Measurements from ENCODE around the gene GDF9. TPM values are rescaled to one million over a fixed set of nuclear protein-coding genes. Genes with fewer than 3 reads are reported as not detected.

The GDF9 gene
- total and polyA plus RNA-seq, 2 donors (not counting 3 experiments of a cell fraction or from before 2014, with no cell fraction given) = 0.07 TPM; not detected in 1

DNA sequence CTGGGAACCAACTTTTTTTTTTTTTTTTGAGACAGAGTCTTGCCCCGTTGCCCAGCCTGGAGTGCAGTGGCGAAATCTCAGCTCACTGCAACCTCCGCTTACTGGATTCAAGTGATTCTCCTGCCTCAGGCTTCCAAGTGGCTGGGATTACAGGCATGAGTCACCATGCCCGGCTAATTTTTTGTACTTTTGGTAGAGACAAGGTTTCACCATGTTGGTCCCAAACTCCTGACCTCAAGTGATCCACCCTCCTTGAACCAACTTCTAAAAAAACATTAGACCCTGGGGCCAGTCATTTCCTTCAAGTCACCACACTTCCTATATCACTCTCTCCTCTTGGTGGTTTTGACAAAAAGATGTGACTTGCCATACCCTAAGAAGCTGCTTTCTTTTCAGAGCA, 25.0 kb downstream of the GDF9 start:
- Histone ChIP-seq H3K27me3 (ENCODE audit: control insufficient read depth in 2 of 2, insufficient read depth in 2 of 2, low read length in 2 of 2) (no peaks in the 10 kb centered on the region), H3K79me2 (ENCODE audit: control insufficient read depth, insufficient read depth, low read length) (no peaks in the 10 kb centered on the region), H3K4me3 (replicated peaks in 1 of 3; ENCODE audit: insufficient read depth in 1 of 3, low read depth in 1 of 3, low read length in 3 of 3) (no peak overlapping the region), H3K4me2 (ENCODE audit: insufficient read depth, low read length) (no peak overlapping the region), H2AFZ (ENCODE audit: low read depth, low read length) (no peak overlapping the region), H3K36me3 (ENCODE audit: control insufficient read depth in 2 of 2, extremely low read depth in 1 of 2, insufficient read depth in 2 of 2, low read length in 2 of 2) (no peaks in the 10 kb centered on the region), H3K4me1 (ENCODE audit: control insufficient read depth, extremely low read depth, insufficient read depth, low read length) (peaks cover 22% of the 10 kb centered on the region), H3K9me1 (replicated peaks; ENCODE audit: control insufficient read depth, extremely low read depth, insufficient read depth, low read length) (no peaks in the 10 kb centered on the region), H3K27ac (ENCODE audit: insufficient read depth, low read depth, low read length) (no peak overlapping the region), H3K9me3 (replicated peaks; ENCODE audit: control insufficient read depth, insufficient read depth, low read length) (no peaks in the 10 kb centered on the region), H3K9ac (replicated peaks; ENCODE audit: extremely low read depth, insufficient read depth, low read length) (no peak overlapping the region), H4K20me1 (replicated peaks; ENCODE audit: control insufficient read depth, extremely low read depth, insufficient read depth, low read length) (no peaks in the 10 kb centered on the region)
- ChIA-PET CTCF (interaction anchor here (1.1 to 2.2 kb wide), 4 partner anchors 12 to 23 kb away, joined by 3 to 10 read pairs (median 5); no protein-coding TSS in a partner anchor), POLR2A (no interaction called here)
- FAIRE-seq (no peak), DNase-seq (ENCODE audit: low read depth, low spot score) (no peak)
- intact Hi-C loops (cut with micrococcal nuclease) = no loop called here
- BruUV-seq (replicated peaks) = no TSS peak
- dilution Hi-C loops (cut with MboI; ENCODE audit: extremely low pct_ligation_motif_present, low sequenced_read_pairs) = no loop called here
- TF ChIP-seq MYC (IDR thresholded peaks at IDR 0.05; ENCODE audit: low read depth, low read length) (no peak), FOS (IDR thresholded peaks at IDR 0.05; ENCODE audit: borderline replicate concordance, insufficient read depth, low read length) (no peak), POLR2A (IDR thresholded peaks at IDR 0.05; ENCODE audit: low read depth, low read length) (no peak), GATA2 (IDR thresholded peaks at IDR 0.05; ENCODE audit: insufficient read depth, insufficient read length, low read depth, low read length) (no peak), EZH2 (IDR thresholded peaks at IDR 0.05; ENCODE audit: borderline replicate concordance, low read depth, low read length, severe bottlenecking) (no peak), POLR2AphosphoS5 (IDR thresholded peaks at IDR 0.05; ENCODE audit: insufficient read depth, low read depth, low read length) (no peak), MAX (IDR thresholded peaks at IDR 0.05; ENCODE audit: insufficient read depth, insufficient read length) (no peak), JUN (IDR thresholded peaks at IDR 0.05; ENCODE audit: borderline replicate concordance, insufficient read depth, insufficient read length, low read depth) (no peak)
- TF ChIP-seq, protein P1, sequence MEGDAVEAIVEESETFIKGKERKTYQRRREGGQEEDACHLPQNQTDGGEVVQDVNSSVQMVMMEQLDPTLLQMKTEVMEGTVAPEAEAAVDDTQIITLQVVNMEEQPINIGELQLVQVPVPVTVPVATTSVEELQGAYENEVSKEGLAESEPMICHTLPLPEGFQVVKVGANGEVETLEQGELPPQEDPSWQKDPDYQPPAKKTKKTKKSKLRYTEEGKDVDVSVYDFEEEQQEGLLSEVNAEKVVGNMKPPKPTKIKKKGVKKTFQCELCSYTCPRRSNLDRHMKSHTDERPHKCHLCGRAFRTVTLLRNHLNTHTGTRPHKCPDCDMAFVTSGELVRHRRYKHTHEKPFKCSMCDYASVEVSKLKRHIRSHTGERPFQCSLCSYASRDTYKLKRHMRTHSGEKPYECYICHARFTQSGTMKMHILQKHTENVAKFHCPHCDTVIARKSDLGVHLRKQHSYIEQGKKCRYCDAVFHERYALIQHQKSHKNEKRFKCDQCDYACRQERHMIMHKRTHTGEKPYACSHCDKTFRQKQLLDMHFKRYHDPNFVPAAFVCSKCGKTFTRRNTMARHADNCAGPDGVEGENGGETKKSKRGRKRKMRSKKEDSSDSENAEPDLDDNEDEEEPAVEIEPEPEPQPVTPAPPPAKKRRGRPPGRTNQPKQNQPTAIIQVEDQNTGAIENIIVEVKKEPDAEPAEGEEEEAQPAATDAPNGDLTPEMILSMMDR (IDR thresholded peaks at IDR 0.05; ENCODE audit: extremely low read depth in 1 of 2, insufficient read depth in 1 of 2, low read depth in 1 of 2, low read length in 2 of 2) = no peak

Data from endothelial cell of umbilical vein (primary cell).